Hepatocyte (in vitro differentiated cells): ENCODE measurements around the gene ZNF511. TPM values are rescaled to one million over a fixed set of nuclear protein-coding genes. Genes with fewer than 3 reads are reported as not detected.

Experiments
- DNase-seq: peaks from one replicate; pipeline ENCODE4 v3.0.0-alpha.2; 2016; ENCODE audit warnings: low spot score
- H2AFZ ChIP-seq: fragments of 200-600 bp; sonication (generic); 2 replicates; pipeline ENCODE4 v1.6.0; 2016; ENCODE audit warnings: antibody characterized with exemption, mild to moderate bottlenecking
- H3K27ac ChIP-seq: fragments of 200-600 bp; sonication (generic); 2 replicates; pipeline ENCODE4 v1.5.1; 2016; ENCODE audit warnings: mild to moderate bottlenecking
- H3K27me3 ChIP-seq: fragments of 200-600 bp; sonication (generic); 2 replicates; pipeline ENCODE4 v1.6.1; 2016
- H3K36me3 ChIP-seq: fragments of 200-600 bp; sonication (generic); replicated peaks from 2 replicates; pipeline ENCODE4 v1.5.1; 2016; ENCODE audit warnings: low read depth; ENCODE audit not compliant: insufficient read depth
- H3K4me1 ChIP-seq: fragments of 200-600 bp; sonication (generic); 2 replicates; pipeline ENCODE4 v1.5.1; 2016; ENCODE audit warnings: mild to moderate bottlenecking, moderate library complexity; ENCODE audit not compliant: insufficient read depth
- H3K4me2 ChIP-seq: fragments of 200-600 bp; sonication (generic); 2 replicates; pipeline ENCODE4 v1.6.0; 2016
- H3K4me3 ChIP-seq: fragments of 200-600 bp; sonication (generic); 2 replicates; pipeline ENCODE4 v1.5.1; 2016; ENCODE audit warnings: mild to moderate bottlenecking
- H3K79me2 ChIP-seq: fragments of 200-600 bp; sonication (generic); 2 replicates; pipeline ENCODE4 v1.6.0; 2017; ENCODE audit warnings: mild to moderate bottlenecking
- H3K9me2 ChIP-seq: fragments of 200-600 bp; sonication (generic); replicated peaks from 2 replicates; pipeline ENCODE4 v1.6.0; 2017; ENCODE audit warnings: mild to moderate bottlenecking; ENCODE audit not compliant: insufficient read depth
- H3K9me3 ChIP-seq: fragments of 200-600 bp; sonication (generic); 2 replicates; pipeline ENCODE4 v1.5.1; 2016; ENCODE audit warnings: low read depth, mild to moderate bottlenecking
- H4K20me1 ChIP-seq: fragments of 200-600 bp; sonication (generic); 2 replicates; pipeline ENCODE4 v1.6.0; 2016; ENCODE audit warnings: mild to moderate bottlenecking; ENCODE audit not compliant: insufficient read depth, poor library complexity, severe bottlenecking
- CTCF ChIP-seq: fragments of 200-600 bp; sonication (generic); IDR thresholded peaks from 2 replicates; pipeline ENCODE4 v1.5.1; 2016; ENCODE audit warnings: antibody characterized with exemption, mild to moderate bottlenecking; ENCODE audit not compliant: poor library complexity
- EZH2 ChIP-seq: fragments of 200-600 bp; sonication (generic); IDR thresholded peaks from 2 replicates; pipeline ENCODE4 v1.6.1; 2016; ENCODE audit warnings: antibody characterized with exemption, mild to moderate bottlenecking, borderline replicate concordance
- EZH2phosphoT487 ChIP-seq: fragments of 200-600 bp; sonication (generic); IDR thresholded peaks from one replicate; pipeline ENCODE4 v1.6.1; 2018; ENCODE audit warnings: antibody characterized with exemption, mild to moderate bottlenecking, low read depth, moderate library complexity; ENCODE audit not compliant: unreplicated experiment, severe bottlenecking
- whole genome bisulfite sequencing: methylation state at CpG from one replicate; pipeline ENCODE4 v1.1.6; 2016; ENCODE audit warnings: low lambda C conversion rate; ENCODE audit errors: missing lambda C conversion rate; 5-methylcytosine and 5-hydroxymethylcytosine counted together
- polyA plus RNA-seq: library from polyadenylated mRNA; unstranded; fragments of >200 nt; fragmentation: Nextera tagmentation; extraction: Ambion mirVana; gene quantifications from 2 replicates; pipeline ENCODE4 v1.2.1, GENCODE V29; 2016
- total RNA-seq: library from RNA; depleted of rRNA; stranded (reverse); fragments of >200 nt; gene quantifications from 2 replicates; pipeline ENCODE4 v1.2.3, GENCODE V29; 2014

ZNF511 gene
- total and polyA plus RNA-seq, 2 experiments from 2014 or later, result 36.9 to 56.9 TPM

GRCh38 chr10:133338080-133339071 lies 29.7 kb downstream of the ZNF511 start:
- H4K20me1 ChIP-seq, result no peaks in the 10 kb centered on the region
- peaks cover 36% of the 10 kb centered on the region for H3K27me3 ChIP-seq
- peaks cover 14% of the 10 kb centered on the region for H3K4me1 ChIP-seq
- no peak for DNase-seq
- no peak overlapping the region for H3K4me2 ChIP-seq
- no peaks in the 10 kb centered on the region for H3K9me3 ChIP-seq
- H3K79me2 ChIP-seq, result no peaks in the 10 kb centered on the region
- H3K36me3 ChIP-seq, result no peaks in the 10 kb centered on the region
- H3K27ac ChIP-seq, result no peak overlapping the region
- H3K4me3 ChIP-seq, result no peak overlapping the region
- TF ChIP-seq EZH2phosphoT487, result no peak
- TF ChIP-seq CTCF, result no peak
- TF ChIP-seq EZH2, result no peak
- WGBS, result 91% methylated on average over 9 of the region's 10 CpGs
- H2AFZ ChIP-seq, result no peak overlapping the region
- no peaks in the 10 kb centered on the region for H3K9me2 ChIP-seq

GRCh38 chr10:133339708-133340380 lies 31.1 kb downstream of the ZNF511 start:
- H3K9me2 ChIP-seq, result no peaks in the 10 kb centered on the region
- H3K4me3 ChIP-seq, result no peak overlapping the region
- WGBS, result 94% methylated on average over 13 of the region's 13 CpGs
- no peaks in the 10 kb centered on the region for H3K79me2 ChIP-seq
- no peak overlapping the region for H3K4me2 ChIP-seq
- no peak for TF ChIP-seq EZH2
- TF ChIP-seq EZH2phosphoT487, result no peak
- TF ChIP-seq CTCF, result no peak
- peaks cover 12% of the 10 kb centered on the region for H3K4me1 ChIP-seq
- H2AFZ ChIP-seq, result no peak overlapping the region
- no peak for DNase-seq
- no peak overlapping the region for H3K27ac ChIP-seq
- H3K36me3 ChIP-seq, result no peaks in the 10 kb centered on the region
- H4K20me1 ChIP-seq, result no peaks in the 10 kb centered on the region
- H3K27me3 ChIP-seq, result peaks cover 31% of the 10 kb centered on the region
- no peaks in the 10 kb centered on the region for H3K9me3 ChIP-seq

- no peak for TF ChIP-seq EZH2phosphoT487
- no peak for TF ChIP-seq EZH2
- no peak for TF ChIP-seq CTCF
- Histone ChIP-seq H3K27me3 (peaks cover 12% of the 10 kb centered on the region), H3K4me3 (no peak overlapping the region), H3K27ac (no peak overlapping the region), H3K4me1 (no peaks in the 10 kb centered on the region), H4K20me1 (no peaks in the 10 kb centered on the region), H3K36me3 (no peaks in the 10 kb centered on the region), H3K9me2 (no peaks in the 10 kb centered on the region), H2AFZ (no peak overlapping the region), H3K9me3 (no peaks in the 10 kb centered on the region), H3K79me2 (no peaks in the 10 kb centered on the region), H3K4me2 (no peak overlapping the region)
- DNase-seq, result no peak
- WGBS, result 93% methylated on average over 4 of the region's 4 CpGs
Observed at GRCh38 chr10:133341983-133342382, 33.3 kb downstream of the ZNF511 start.
